Measurements from ENCODE around the gene HAUS7. TPM values are rescaled to one million over a fixed set of nuclear protein-coding genes. Genes with fewer than 3 reads are reported as not detected.
A peak's percentile ranks its signal among the peaks of the same experiment; 100 is the strongest.

The HAUS7 gene
- total and polyA plus RNA-seq, 8 donors, result 1.8 to 75.3 (median 14.7) TPM

GRCh38 chrX:153517423-153517822 is 47.0 kb upstream of the HAUS7 start, which contains the start of gene ATP2B3:
Gene ATP2B3 (plus strand): TSS chrX:153517642. CDS start chrX:153536248, 18,606 bp downstream.
- Histone ChIP-seq H3K4me3 (no peak within 1 kb of the TSS), H3K27ac (no peak within 1 kb of the TSS), H3K36me3 (no peaks in the 10 kb centered on the region), H3K27me3 (peaks cover 10 to 60% (median 60%) of the 10 kb centered on the region in 3 donors), H3K9me3 (no peaks in the 10 kb centered on the region), H3K4me1 (peaks cover 0 to 5% (median 0%) of the 10 kb centered on the region in 4 donors)
- WGBS, 5 donors, result 0 to 18% (median 11%) methylated on average over 9 to 36 of the region's 50 CpGs; no CpG with 5 or more reads in 1 of the 5 donors
- peak in 1 of 2 donors; percentile 36 for DNase-seq
- intact Hi-C loops (cut with DNase I; ENCODE audit: low total_unique reads), result no loop called here
- TF ChIP-seq EP300 (IDR thresholded peaks at IDR 0.05), result no peak
- no peak for TF ChIP-seq CTCF (IDR thresholded peaks at IDR 0.05)
- no peak for TF ChIP-seq POLR2A (IDR thresholded peaks at IDR 0.05)
- TF ChIP-seq POLR2AphosphoS5 (IDR thresholded peaks at IDR 0.05), result no peak

DNA sequence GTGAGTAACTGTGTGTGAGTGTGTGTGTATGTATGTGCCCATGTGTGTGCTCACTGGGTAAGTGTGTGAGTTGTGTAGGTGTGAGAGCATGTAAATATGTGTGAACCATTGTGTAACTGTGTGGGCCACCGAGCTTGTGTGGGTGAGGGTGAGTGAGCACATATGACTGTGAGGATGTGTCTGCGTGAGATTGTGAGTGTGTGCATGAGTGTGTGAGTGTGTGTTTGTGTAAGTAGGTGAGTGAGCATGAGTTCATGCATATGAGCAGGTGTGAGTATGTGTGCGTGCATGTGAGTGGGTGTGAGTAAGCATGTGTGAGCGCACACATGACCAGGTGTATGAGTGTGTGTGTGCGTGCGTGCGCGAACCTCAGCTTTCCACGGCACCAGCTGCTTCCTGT is 45.7 kb upstream of the HAUS7 start:
- no peaks in the 10 kb centered on the region for H3K9me3 ChIP-seq
- TF ChIP-seq POLR2AphosphoS5 (IDR thresholded peaks at IDR 0.05), result no peak
- no peak for TF ChIP-seq EP300 (IDR thresholded peaks at IDR 0.05)
- peaks cover 10 to 50% (median 48%) of the 10 kb centered on the region in 3 donors for H3K27me3 ChIP-seq
- 63 to 81% (median 68%) methylated on average over 9 of the region's 9 CpGs for WGBS, 5 donors
- no peak for DNase-seq
- H3K27ac ChIP-seq, result no peak overlapping the region
- no peak overlapping the region for H3K4me3 ChIP-seq
- no peaks in the 10 kb centered on the region for H3K36me3 ChIP-seq
- intact Hi-C loops (cut with DNase I; ENCODE audit: low total_unique reads), result no loop called here
- peaks cover 0 to 5% (median 0%) of the 10 kb centered on the region in 4 donors for H3K4me1 ChIP-seq

DNA sequence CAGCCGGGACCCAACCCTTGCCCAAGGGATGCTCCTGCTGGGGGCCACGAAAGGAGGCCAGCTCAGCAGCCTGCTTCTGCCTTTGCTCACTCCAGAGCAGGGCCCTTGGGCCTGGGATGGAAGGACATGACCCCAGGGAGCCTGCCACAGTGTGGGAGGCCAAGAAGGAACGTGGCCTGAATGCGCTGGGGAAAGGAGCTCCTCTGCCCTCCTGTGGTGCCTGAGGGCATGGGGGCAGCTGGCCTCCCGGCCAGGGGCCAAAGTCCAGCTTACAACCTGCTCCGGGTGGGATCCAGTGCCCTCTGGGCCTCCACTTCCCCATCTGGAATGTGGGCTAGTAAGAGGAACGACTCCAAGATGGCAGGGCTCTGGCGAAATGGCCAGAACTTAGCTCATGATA is 45.1 kb upstream of the HAUS7 start:
- no peak for TF ChIP-seq POLR2AphosphoS5 (IDR thresholded peaks at IDR 0.05)
- TF ChIP-seq CTCF (IDR thresholded peaks at IDR 0.05), result no peak
- no peak for TF ChIP-seq POLR2A (IDR thresholded peaks at IDR 0.05)
- TF ChIP-seq EP300 (IDR thresholded peaks at IDR 0.05), result no peak

GRCh38 chrX:153514259-153514658 is 43.9 kb upstream of the HAUS7 start:
- peaks cover 0 to 5% (median 0%) of the 10 kb centered on the region in 4 donors for H3K4me1 ChIP-seq
- 62 to 82% (median 79%) methylated on average over 4 to 9 of the region's 9 CpGs for WGBS, 5 donors
- TF ChIP-seq EP300 (IDR thresholded peaks at IDR 0.05) (no peak), POLR2AphosphoS5 (IDR thresholded peaks at IDR 0.05) (no peak), POLR2A (IDR thresholded peaks at IDR 0.05) (no peak), CTCF (IDR thresholded peaks at IDR 0.05) (no peak)
- intact Hi-C loops (cut with DNase I; ENCODE audit: low total_unique reads), result no loop called here
- no peaks in the 10 kb centered on the region for H3K9me3 ChIP-seq
- peaks cover 10 to 35% (median 31%) of the 10 kb centered on the region in 3 donors for H3K27me3 ChIP-seq
- H3K36me3 ChIP-seq, result no peaks in the 10 kb centered on the region
- DNase-seq, result no peak
- H3K4me3 ChIP-seq, result no peak overlapping the region
- no peak overlapping the region for H3K27ac ChIP-seq

More for the DNA sequence above, 45.1 kb upstream of the HAUS7 start:
- intact Hi-C loops (cut with DNase I; ENCODE audit: low total_unique reads), result no loop called here
- no peak overlapping the region for H3K4me3 ChIP-seq
- no peaks in the 10 kb centered on the region for H3K9me3 ChIP-seq
- WGBS, 5 donors, result 58 to 83% (median 60%) methylated on average over 2 to 8 of the region's 8 CpGs
- peaks cover 10 to 45% (median 41%) of the 10 kb centered on the region in 3 donors for H3K27me3 ChIP-seq
- no peaks in the 10 kb centered on the region for H3K36me3 ChIP-seq
- DNase-seq, result no peak
- H3K4me1 ChIP-seq, result peaks cover 0 to 5% (median 0%) of the 10 kb centered on the region in 4 donors
- no peak overlapping the region for H3K27ac ChIP-seq

GRCh38 chrX:153513265-153513664 is 42.9 kb upstream of the HAUS7 start:
- Histone ChIP-seq H3K4me3 (no peak overlapping the region), H3K36me3 (no peaks in the 10 kb centered on the region), H3K9me3 (no peaks in the 10 kb centered on the region), H3K4me1 (peaks cover 0 to 3% (median 0%) of the 10 kb centered on the region in 4 donors), H3K27ac (no peak overlapping the region), H3K27me3 (peaks cover 3 to 29% (median 21%) of the 10 kb centered on the region in 3 donors)
- no peak for DNase-seq
- TF ChIP-seq POLR2A (IDR thresholded peaks at IDR 0.05) (no peak), POLR2AphosphoS5 (IDR thresholded peaks at IDR 0.05) (no peak), CTCF (IDR thresholded peaks at IDR 0.05) (no peak), EP300 (IDR thresholded peaks at IDR 0.05) (no peak)
- intact Hi-C loops (cut with DNase I; ENCODE audit: low total_unique reads), result no loop called here
- WGBS, 5 donors, result 68 to 93% (median 74%) methylated on average over 4 to 5 of the region's 5 CpGs

Data from stomach (tissue), 9 donors.